Measurements from ENCODE around the gene ANKIB1. TPM values are rescaled to one million over a fixed set of nuclear protein-coding genes. Genes with fewer than 3 reads are reported as not detected.

Gene ANKIB1
- total and polyA plus RNA-seq, 4 donors = 3.9 to 14.8 (median 8.4) TPM

GRCh38 chr7:92259062-92259461 lies 13.3 kb downstream of the ANKIB1 start:
- Histone ChIP-seq H3K36me3 (ENCODE audit: control insufficient read depth in 4 of 4, insufficient read depth in 3 of 4, low read depth in 1 of 4, low read length in 3 of 4) (peaks cover 0 to 2% (median 0%) of the 10 kb centered on the region in 4 donors), H3K4me3 (ENCODE audit: low read depth in 1 of 3, low read length in 3 of 3) (no peak overlapping the region), H3K27ac (ENCODE audit: low read depth in 1 of 2, low read length in 2 of 2) (no peak overlapping the region), H3K4me1 (ENCODE audit: control insufficient read depth in 4 of 4, insufficient read depth in 4 of 4, low read length in 3 of 4) (no peaks in the 10 kb centered on the region), H3K27me3 (ENCODE audit: control insufficient read depth in 4 of 4, insufficient read depth in 4 of 4, low read length in 3 of 4) (no peaks in the 10 kb centered on the region), H3K9ac (ENCODE audit: low read depth in 1 of 2, low read length in 2 of 2) (no peak overlapping the region), H3K9me3 (ENCODE audit: control insufficient read depth in 4 of 4, low read length in 3 of 4) (no peaks in the 10 kb centered on the region)
- WGBS = 97% methylated on average over 4 of the region's 4 CpGs
- TF ChIP-seq EGR1 (IDR thresholded peaks at IDR 0.05; ENCODE audit: low read depth in 2 of 2) (no peak), TAF1 (conservative IDR thresholded peaks at IDR 0.05) (no peak), JUND (IDR thresholded peaks at IDR 0.05) (no peak), NR2F2 (IDR thresholded peaks at IDR 0.05) (no peak), YY1 (IDR thresholded peaks at IDR 0.05) (no peak), SP1 (IDR thresholded peaks at IDR 0.05) (no peak), RXRA (IDR thresholded peaks at IDR 0.05) (no peak), ATF3 (IDR thresholded peaks at IDR 0.05) (no peak), RAD21 (IDR thresholded peaks at IDR 0.05) (no peak), FOXA2 (IDR thresholded peaks at IDR 0.05) (no peak)
- TF ChIP-seq, protein P1, sequence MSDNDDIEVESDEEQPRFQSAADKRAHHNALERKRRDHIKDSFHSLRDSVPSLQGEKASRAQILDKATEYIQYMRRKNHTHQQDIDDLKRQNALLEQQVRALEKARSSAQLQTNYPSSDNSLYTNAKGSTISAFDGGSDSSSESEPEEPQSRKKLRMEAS (IDR thresholded peaks at IDR 0.05) = no peak
- TF ChIP-seq, protein P2, sequence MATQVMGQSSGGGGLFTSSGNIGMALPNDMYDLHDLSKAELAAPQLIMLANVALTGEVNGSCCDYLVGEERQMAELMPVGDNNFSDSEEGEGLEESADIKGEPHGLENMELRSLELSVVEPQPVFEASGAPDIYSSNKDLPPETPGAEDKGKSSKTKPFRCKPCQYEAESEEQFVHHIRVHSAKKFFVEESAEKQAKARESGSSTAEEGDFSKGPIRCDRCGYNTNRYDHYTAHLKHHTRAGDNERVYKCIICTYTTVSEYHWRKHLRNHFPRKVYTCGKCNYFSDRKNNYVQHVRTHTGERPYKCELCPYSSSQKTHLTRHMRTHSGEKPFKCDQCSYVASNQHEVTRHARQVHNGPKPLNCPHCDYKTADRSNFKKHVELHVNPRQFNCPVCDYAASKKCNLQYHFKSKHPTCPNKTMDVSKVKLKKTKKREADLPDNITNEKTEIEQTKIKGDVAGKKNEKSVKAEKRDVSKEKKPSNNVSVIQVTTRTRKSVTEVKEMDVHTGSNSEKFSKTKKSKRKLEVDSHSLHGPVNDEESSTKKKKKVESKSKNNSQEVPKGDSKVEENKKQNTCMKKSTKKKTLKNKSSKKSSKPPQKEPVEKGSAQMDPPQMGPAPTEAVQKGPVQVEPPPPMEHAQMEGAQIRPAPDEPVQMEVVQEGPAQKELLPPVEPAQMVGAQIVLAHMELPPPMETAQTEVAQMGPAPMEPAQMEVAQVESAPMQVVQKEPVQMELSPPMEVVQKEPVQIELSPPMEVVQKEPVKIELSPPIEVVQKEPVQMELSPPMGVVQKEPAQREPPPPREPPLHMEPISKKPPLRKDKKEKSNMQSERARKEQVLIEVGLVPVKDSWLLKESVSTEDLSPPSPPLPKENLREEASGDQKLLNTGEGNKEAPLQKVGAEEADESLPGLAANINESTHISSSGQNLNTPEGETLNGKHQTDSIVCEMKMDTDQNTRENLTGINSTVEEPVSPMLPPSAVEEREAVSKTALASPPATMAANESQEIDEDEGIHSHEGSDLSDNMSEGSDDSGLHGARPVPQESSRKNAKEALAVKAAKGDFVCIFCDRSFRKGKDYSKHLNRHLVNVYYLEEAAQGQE (IDR thresholded peaks at IDR 0.05) = no peak
- TF ChIP-seq, protein P3, sequence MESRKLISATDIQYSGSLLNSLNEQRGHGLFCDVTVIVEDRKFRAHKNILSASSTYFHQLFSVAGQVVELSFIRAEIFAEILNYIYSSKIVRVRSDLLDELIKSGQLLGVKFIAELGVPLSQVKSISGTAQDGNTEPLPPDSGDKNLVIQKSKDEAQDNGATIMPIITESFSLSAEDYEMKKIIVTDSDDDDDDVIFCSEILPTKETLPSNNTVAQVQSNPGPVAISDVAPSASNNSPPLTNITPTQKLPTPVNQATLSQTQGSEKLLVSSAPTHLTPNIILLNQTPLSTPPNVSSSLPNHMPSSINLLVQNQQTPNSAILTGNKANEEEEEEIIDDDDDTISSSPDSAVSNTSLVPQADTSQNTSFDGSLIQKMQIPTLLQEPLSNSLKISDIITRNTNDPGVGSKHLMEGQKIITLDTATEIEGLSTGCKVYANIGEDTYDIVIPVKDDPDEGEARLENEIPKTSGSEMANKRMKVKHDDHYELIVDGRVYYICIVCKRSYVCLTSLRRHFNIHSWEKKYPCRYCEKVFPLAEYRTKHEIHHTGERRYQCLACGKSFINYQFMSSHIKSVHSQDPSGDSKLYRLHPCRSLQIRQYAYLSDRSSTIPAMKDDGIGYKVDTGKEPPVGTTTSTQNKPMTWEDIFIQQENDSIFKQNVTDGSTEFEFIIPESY (IDR thresholded peaks at IDR 0.05) = no peak
- TF ChIP-seq, protein P4, sequence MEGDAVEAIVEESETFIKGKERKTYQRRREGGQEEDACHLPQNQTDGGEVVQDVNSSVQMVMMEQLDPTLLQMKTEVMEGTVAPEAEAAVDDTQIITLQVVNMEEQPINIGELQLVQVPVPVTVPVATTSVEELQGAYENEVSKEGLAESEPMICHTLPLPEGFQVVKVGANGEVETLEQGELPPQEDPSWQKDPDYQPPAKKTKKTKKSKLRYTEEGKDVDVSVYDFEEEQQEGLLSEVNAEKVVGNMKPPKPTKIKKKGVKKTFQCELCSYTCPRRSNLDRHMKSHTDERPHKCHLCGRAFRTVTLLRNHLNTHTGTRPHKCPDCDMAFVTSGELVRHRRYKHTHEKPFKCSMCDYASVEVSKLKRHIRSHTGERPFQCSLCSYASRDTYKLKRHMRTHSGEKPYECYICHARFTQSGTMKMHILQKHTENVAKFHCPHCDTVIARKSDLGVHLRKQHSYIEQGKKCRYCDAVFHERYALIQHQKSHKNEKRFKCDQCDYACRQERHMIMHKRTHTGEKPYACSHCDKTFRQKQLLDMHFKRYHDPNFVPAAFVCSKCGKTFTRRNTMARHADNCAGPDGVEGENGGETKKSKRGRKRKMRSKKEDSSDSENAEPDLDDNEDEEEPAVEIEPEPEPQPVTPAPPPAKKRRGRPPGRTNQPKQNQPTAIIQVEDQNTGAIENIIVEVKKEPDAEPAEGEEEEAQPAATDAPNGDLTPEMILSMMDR (IDR thresholded peaks at IDR 0.05; ENCODE audit: low read depth, low read length, missing input control) = no peak
- no peak for DNase-seq (ENCODE audit: low spot score)

- TF ChIP-seq NR2F2 (IDR thresholded peaks at IDR 0.05) = no peak
- TF ChIP-seq SP1 (IDR thresholded peaks at IDR 0.05) = no peak
- TF ChIP-seq, protein P4 (IDR thresholded peaks at IDR 0.05; ENCODE audit: low read depth, low read length, missing input control) = no peak
- no peak for TF ChIP-seq HNF4A (conservative IDR thresholded peaks at IDR 0.05)
- TF ChIP-seq, protein P2 (IDR thresholded peaks at IDR 0.05) = no peak
- TF ChIP-seq RAD21 (IDR thresholded peaks at IDR 0.05) = no peak
- no peak for TF ChIP-seq TAF1 (conservative IDR thresholded peaks at IDR 0.05)
- TF ChIP-seq YY1 (IDR thresholded peaks at IDR 0.05) = no peak
- no peak for TF ChIP-seq EGR1 (IDR thresholded peaks at IDR 0.05; ENCODE audit: low read depth in 2 of 2)
- Histone ChIP-seq H3K27me3 (ENCODE audit: control insufficient read depth in 4 of 4, insufficient read depth in 4 of 4, low read length in 3 of 4) (no peaks in the 10 kb centered on the region), H3K9me3 (ENCODE audit: control insufficient read depth in 4 of 4, low read length in 3 of 4) (no peaks in the 10 kb centered on the region), H3K4me1 (ENCODE audit: control insufficient read depth in 4 of 4, insufficient read depth in 4 of 4, low read length in 3 of 4) (no peaks in the 10 kb centered on the region), H3K9ac (ENCODE audit: low read depth in 1 of 2, low read length in 2 of 2) (no peak overlapping the region), H3K36me3 (ENCODE audit: control insufficient read depth in 4 of 4, insufficient read depth in 3 of 4, low read depth in 1 of 4, low read length in 3 of 4) (peaks cover 0 to 2% (median 0%) of the 10 kb centered on the region in 4 donors), H3K4me3 (ENCODE audit: low read depth in 1 of 3, low read length in 3 of 3) (no peak overlapping the region), H3K27ac (ENCODE audit: low read depth in 1 of 2, low read length in 2 of 2) (no peak overlapping the region)
- no peak for DNase-seq (ENCODE audit: low spot score)
- WGBS = 92% methylated on average over 2 of the region's 2 CpGs
Measured at GRCh38 chr7:92259610-92260247, 14.0 kb downstream of the ANKIB1 start.
